Adrenal gland (tissue), 5 donors: ENCODE measurements around the gene OR6C1.

Experiments
- CTCF ChIP-seq, 6 experiments: fragments of 450-650 bp in 4 of 6; fragments of 200-600 bp in 2 of 6; sonication (generic) in 1 of 6; IDR thresholded peaks; 1 replicate in 5 of 6; 2 replicates in 1 of 6; pipeline versions ENCODE4 v1.5.1 to v1.8.0; 2016 to 2021; ENCODE audit warnings: antibody characterized with exemption in 6 of 6, mild to moderate bottlenecking in 2 of 6, moderate library complexity in 1 of 6
- POLR2A ChIP-seq, 2 donors: fragments of 450-650 bp; IDR thresholded peaks; one replicate each; pipeline ENCODE4 v1.6.1; 2017; ENCODE audit warnings: antibody characterized with exemption in 2 of 2, mild to moderate bottlenecking in 2 of 2, moderate library complexity in 1 of 2
- donor health status: DM: no; HTN: no; CAD: no.

GRCh38 chr12:55280991-55281390, 33.2 kb upstream of the OR6C1 start:
- TF ChIP-seq CTCF (IDR thresholded peaks at IDR 0.05), result no peak
- no peak for TF ChIP-seq POLR2A (IDR thresholded peaks at IDR 0.05)
